ENCODE measurements around the gene RPL39.
"Not testable (repeated sequence)": the region's sequence is repeated elsewhere in the genome, so short reads cannot be mapped to it uniquely, and the experiment has no call there.

RPL39 gene

GRCh38 chrX:119762718-119763117, 28.7 kb downstream of the RPL39 start:
- DNase-seq, result no peak

DNA sequence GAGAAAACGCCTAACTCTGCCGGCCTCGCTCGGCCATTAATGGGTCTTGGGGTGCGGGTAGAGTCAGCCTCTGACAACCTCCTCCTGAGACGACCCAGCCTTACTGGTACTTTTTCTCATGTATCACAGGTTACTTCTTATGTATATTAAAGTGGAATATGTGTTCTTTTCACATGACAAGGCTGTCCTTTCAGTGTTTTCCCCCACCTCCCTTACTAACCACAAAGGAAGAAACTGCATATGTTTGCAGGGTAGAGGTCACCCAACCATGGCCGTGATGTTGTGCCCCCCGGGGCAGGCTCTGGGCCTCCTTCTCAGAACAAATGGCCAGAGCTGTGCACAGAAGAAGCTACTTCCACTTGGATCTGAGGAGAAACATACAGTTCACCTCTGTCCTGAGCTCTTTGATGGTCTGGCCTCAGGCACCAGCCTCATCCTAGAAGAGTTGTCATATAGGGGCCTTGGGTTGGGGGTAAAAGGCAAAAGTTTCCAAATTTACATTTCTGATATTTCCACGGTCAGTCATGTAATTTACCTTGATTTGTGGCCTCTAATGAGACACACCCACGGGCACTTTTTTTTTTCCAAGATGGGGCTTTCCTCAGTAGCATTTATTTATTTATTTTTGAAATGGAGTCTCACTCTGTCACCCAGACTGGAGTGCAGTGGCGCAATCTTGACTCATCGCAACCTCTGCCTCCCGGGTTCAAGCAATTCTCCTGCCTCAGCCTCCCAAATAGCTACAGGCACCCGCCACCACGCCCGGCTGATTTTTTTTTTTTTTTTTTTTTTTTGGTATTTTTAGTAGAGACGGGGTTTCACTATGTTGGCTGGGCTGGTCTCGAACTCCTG, 31.2 kb downstream of the RPL39 start:
- DNase-seq, result no peak

DNA sequence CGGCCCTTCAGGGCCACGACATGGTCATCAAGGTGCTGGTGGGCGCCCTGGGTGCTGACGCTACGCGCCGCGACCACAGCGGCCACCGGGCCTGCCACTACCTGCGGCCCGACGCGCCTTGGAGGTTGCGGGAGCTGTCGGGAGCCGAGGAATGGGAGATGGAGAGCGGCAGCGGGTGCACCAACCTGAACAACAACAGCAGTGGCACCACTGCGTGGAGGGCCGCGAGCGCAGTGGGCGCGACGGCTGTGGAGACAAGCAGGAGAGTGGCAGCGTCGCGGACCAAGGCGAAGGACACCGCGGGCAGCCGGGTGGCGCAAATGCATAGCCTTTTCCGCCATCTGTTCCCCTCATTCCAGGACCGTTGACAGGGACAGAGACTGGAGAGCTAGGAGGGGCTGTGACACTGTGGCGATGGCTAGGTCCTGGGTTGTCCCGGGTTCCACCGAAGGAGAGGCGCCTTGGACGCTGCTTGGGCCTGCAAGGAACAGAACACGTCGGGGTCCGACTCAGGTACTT, 32.1 kb downstream of the RPL39 start:
- DNase-seq, result no peak

GRCh38 chrX:119758731-119759247, 32.6 kb downstream of the RPL39 start:
- peak in 1 of 2 donors; percentile 38 for DNase-seq

GRCh38 chrX:119757979-119758730, 33.3 kb downstream of the RPL39 start, which contains the start of gene SOWAHD:
TSS of gene SOWAHD (plus strand) at chrX:119758588. CDS start at chrX:119758668, 80 bp downstream.
- peak in 1 of 2 donors; percentile 41 for DNase-seq

- no peak for DNase-seq
Measured at GRCh38 chrX:119757646-119757978, 33.8 kb downstream of the RPL39 start.

- DNase-seq, result no peak
Measured at GRCh38 chrX:119756926-119757635, 34.3 kb downstream of the RPL39 start.

GRCh38 chrX:119755981-119756533, 35.4 kb downstream of the RPL39 start:
- peak; percentile 32 to 63 for DNase-seq

DNA sequence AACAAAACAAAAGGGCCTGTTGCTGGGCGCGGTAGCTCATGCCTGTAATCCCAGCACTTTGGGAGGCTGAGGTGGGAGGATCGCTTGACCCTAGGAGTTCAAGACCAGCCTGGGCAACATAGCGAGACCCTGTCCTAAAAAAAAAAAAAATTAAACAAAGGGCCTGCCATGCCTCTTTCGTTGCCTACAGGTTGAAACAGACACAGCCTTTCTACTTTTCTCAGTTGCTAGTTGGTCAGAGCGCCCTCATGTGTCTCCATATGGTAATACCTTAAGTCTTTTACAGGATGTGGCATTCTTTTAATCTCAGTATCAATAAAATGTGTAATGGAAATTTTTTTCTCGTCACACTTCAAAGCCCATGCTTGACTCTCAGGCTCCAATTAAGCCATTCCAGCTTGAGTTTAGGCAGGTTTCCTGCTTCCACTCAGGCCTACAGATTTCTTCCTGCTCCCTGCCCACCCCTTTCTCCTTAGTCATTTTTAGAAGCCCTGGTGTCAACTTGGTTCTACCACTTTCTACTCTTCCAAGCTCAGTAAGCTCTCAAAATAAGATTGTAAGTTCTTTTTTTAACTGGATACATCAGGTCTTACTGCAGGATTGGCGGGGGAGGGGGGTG, 37.7 kb downstream of the RPL39 start:
- peak; percentile 66 to 88 for DNase-seq

- no peak for DNase-seq
Measured at GRCh38 chrX:119753001-119753400, 38.4 kb downstream of the RPL39 start.

DNA sequence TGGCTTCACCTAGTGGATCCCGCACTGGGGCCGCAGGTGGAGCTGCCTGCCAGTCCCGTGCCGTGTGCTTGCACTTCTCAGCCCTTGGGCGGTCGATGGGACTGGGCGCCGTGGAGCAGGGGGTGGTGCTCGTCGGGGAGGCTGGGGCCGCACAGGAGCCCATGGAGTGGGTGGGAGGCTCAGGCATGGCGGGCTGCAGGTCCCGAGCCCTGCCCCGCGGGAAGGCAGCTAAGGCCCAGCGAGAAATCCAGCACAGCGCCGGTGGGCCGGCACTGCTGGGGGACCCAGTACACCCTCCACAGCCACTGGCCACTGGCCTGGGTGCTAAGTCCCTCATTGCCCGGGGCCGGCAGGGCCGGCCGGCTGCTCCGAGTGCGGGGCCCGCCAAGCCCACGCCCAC, 40.7 kb downstream of the RPL39 start:
- DNase-seq, result not testable (repeated sequence)

DNA sequence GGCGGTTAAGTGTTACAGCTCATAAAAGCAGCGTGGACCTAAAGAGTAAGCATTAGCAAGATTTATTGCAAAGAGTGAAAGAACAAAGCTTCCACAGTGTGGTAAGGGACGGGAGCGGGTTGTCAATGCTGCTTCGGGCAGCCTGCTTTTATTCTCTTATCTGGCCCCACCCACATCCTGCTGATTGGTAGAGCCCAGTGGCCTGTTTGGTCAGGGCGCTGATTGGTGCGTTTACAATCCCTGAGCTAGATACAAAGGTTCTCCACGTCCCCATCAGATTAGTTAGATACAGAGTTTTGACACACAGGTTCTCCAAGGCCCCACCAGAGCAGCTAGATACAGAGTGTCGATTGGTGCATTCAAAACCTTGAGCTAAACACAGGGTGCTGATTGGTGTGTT, 41.3 kb downstream of the RPL39 start:
- DNase-seq, result not testable (repeated sequence)

DNA sequence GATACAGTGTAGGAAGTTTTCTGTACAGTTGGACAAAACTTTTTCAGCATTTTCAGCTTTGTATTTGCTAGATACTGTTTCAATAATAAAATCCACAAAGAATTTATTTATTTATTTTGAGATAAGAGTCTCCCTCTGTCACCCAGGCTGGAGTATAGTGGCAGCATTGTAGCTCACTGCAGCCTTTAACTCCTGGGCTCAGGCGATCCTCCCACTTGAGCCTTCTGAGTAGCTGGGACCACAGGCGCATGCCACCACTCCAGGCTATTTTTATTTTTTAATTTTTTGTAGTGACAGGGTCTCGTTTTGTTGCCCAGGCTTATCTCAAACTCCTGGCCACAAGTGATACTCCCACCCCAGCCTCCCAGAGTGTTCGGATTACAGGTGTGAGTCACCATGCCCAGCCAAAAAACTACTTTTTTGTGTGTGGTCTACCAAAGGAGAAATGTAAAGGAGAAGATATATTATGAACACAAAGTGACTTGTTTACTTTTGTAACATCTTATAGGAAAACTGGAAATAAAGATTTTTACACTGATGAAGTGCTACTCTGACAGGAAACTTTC, 46.1 kb downstream of the RPL39 start:
- DNase-seq, result no peak

- DNase-seq, result no peak
Measured at GRCh38 chrX:119738742-119739141, 52.7 kb downstream of the RPL39 start.
